Measurements from ENCODE around the gene LTO1. TPM values are rescaled to one million over a fixed set of nuclear protein-coding genes. Genes with fewer than 3 reads are reported as not detected.
"Not testable (repeated sequence)": the region's sequence is repeated elsewhere in the genome, so short reads cannot be mapped to it uniquely, and the experiment has no call there.

Gene LTO1
- total RNA-seq, 2 donors from 2014 or later = 23.2 to 32.2 TPM

DNA sequence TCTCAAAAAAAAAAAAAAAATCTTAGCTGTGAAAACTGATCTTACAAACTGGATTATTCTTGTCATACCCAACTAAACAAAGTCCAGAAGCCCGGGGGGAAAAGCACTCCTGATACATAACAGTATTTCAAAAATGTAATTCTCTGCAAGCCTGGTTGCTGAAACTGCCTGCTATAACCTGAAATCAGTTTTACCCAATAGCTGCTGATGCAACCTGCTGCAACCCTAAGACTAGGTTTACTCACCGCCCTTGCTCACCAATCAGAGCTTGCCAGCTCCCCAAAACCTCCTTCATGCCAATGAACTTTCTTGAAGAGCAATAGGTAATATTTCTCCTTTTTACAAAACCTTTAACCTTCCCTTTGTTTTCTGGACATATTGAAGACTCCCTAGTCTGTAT lies 16.3 kb upstream of the LTO1 start:
- WGBS, 2 experiments (ENCODE audit: insufficient coverage in 1 of 2, insufficient read length in 1 of 2) = 97 to 100% methylated on average over 2 of the region's 2 CpGs
- H3K4me1 Mint-ChIP-seq = peaks cover 5% of the 10 kb centered on the region
- H3K4me3 Mint-ChIP-seq = no peak overlapping the region
- Histone ChIP-seq H3K9me3 (ENCODE audit: control insufficient read depth, low read length) (no peaks in the 10 kb centered on the region), H3K4me1 (ENCODE audit: control insufficient read depth, insufficient read depth, low read length) (no peaks in the 10 kb centered on the region), H3K27me3 (ENCODE audit: control insufficient read depth, insufficient read depth, low read length, poor library complexity, severe bottlenecking) (no peaks in the 10 kb centered on the region), H3K9ac (ENCODE audit: extremely low read depth, low read length, poor library complexity, severe bottlenecking) (no peak overlapping the region), H3K4me3 (ENCODE audit: low read length) (no peak overlapping the region), H3K27ac (ENCODE audit: low read depth, low read length) (no peak overlapping the region), H3K36me3 (ENCODE audit: control insufficient read depth, insufficient read depth, low read length) (no peaks in the 10 kb centered on the region)
- no peaks in the 10 kb centered on the region for H3K36me3 Mint-ChIP-seq (ENCODE audit: low read depth)
- H3K9me3 Mint-ChIP-seq = peaks cover 5% of the 10 kb centered on the region
- H3K27me3 Mint-ChIP-seq (ENCODE audit: insufficient read depth) = peaks cover 1% of the 10 kb centered on the region
- no peak for DNase-seq
- TF ChIP-seq, protein P1, sequence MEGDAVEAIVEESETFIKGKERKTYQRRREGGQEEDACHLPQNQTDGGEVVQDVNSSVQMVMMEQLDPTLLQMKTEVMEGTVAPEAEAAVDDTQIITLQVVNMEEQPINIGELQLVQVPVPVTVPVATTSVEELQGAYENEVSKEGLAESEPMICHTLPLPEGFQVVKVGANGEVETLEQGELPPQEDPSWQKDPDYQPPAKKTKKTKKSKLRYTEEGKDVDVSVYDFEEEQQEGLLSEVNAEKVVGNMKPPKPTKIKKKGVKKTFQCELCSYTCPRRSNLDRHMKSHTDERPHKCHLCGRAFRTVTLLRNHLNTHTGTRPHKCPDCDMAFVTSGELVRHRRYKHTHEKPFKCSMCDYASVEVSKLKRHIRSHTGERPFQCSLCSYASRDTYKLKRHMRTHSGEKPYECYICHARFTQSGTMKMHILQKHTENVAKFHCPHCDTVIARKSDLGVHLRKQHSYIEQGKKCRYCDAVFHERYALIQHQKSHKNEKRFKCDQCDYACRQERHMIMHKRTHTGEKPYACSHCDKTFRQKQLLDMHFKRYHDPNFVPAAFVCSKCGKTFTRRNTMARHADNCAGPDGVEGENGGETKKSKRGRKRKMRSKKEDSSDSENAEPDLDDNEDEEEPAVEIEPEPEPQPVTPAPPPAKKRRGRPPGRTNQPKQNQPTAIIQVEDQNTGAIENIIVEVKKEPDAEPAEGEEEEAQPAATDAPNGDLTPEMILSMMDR (conservative IDR thresholded peaks at IDR 0.05) = no peak
- no peak overlapping the region for H3K27ac Mint-ChIP-seq

DNA sequence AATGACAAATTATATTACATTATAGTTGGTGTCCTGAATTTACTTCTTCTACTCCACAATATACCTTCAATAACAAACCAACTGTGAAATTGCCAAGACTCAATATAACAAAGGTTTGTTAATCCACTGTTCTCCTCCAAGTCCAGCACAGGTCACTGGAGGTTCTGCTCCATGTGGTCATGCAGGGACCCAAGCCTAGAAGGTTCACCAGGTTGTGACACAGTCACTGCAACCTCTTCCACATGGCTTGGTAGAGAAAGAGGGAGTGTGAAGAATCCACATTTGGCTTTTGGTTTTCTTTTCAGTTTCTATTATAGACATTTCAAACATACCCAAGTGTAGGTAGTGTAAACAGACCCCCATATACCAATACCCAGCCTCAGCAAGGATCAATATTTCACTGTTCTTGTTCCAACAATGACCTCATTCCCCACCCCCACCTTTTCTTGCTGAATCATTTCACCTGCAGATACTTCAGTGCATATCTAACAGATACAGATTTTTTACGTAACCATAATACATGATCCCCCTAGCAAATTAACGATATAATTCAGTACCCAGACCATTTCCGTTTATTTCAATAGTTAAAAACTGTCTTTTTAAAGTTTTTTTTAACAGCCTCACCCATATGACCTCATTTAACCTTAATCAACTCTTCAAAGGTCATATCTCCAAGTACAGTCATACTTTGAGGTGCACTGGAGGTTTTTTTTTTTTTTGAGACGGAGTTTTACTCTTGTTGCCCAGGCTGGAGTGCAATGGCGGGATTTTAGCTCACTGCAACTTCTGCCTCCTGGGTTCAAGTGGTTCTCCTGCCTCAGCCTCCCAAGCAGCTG lies 14.5 kb upstream of the LTO1 start:
- no peak overlapping the region for H3K27ac Mint-ChIP-seq
- peaks cover 8% of the 10 kb centered on the region for H3K27me3 ChIP-seq (ENCODE audit: control insufficient read depth, insufficient read depth, low read length, poor library complexity, severe bottlenecking)
- peaks cover 5% of the 10 kb centered on the region for H3K4me1 Mint-ChIP-seq
- H3K9me3 Mint-ChIP-seq = peaks cover 5% of the 10 kb centered on the region
- 96% methylated on average over 3 to 5 of the region's 5 CpGs for WGBS, 2 experiments (ENCODE audit: insufficient coverage in 1 of 2, insufficient read length in 1 of 2)
- no peak overlapping the region for H3K9ac ChIP-seq (ENCODE audit: extremely low read depth, low read length, poor library complexity, severe bottlenecking)
- H3K9me3 ChIP-seq (ENCODE audit: control insufficient read depth, low read length) = no peaks in the 10 kb centered on the region
- H3K36me3 Mint-ChIP-seq (ENCODE audit: low read depth) = no peaks in the 10 kb centered on the region
- H3K27me3 Mint-ChIP-seq (ENCODE audit: insufficient read depth) = peaks cover 10% of the 10 kb centered on the region
- DNase-seq = no peak
- H3K4me3 Mint-ChIP-seq = no peak overlapping the region
- H3K4me1 ChIP-seq (ENCODE audit: control insufficient read depth, insufficient read depth, low read length) = no peaks in the 10 kb centered on the region
- no peak overlapping the region for H3K4me3 ChIP-seq (ENCODE audit: low read length)
- no peaks in the 10 kb centered on the region for H3K36me3 ChIP-seq (ENCODE audit: control insufficient read depth, insufficient read depth, low read length)
- H3K27ac ChIP-seq (ENCODE audit: low read depth, low read length) = no peak overlapping the region
- TF ChIP-seq, protein P1 (conservative IDR thresholded peaks at IDR 0.05) = no peak

DNA sequence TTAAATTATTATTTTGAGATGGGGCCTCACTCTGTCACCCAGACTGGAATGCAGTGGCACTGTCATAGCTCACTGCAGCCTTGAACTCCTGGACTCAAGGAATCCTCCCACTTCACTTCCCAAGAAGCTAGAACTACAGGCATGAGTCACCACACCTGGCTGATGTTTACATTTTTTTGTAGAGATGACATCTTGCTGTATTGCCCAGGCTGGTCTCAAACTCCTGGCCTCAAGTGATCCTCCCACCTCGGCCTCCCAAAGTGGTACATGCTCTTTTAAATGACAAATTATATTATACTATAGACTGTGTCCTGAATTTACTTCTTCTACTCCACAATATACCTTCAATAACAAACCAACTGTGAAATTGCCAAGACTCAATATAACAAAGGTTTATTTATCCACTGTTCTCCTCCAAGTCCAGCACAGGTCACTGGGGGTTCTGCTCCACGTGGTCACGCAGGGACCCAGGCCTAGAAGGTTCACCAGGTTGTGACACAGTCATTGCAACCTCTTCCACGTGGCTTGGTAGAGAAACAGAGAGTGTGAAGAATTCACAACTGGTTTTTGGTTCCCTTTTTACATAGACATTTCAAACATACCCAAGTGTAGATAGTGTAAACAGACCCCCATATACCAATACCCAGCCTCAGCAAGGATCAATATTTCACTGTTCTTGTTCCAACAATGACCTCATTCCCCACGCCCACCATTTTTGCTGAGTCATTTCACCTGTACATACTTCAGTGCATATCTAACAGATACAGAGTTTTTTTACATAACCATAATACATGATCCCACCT lies 13.0 kb upstream of the LTO1 start:
- not testable (repeated sequence) for H3K27ac Mint-ChIP-seq; H3K9ac ChIP-seq (ENCODE audit: extremely low read depth, low read length, poor library complexity, severe bottlenecking); H3K9me3 ChIP-seq (ENCODE audit: control insufficient read depth, low read length); H3K4me3 ChIP-seq (ENCODE audit: low read length); H3K4me1 ChIP-seq (ENCODE audit: control insufficient read depth, insufficient read depth, low read length); DNase-seq; H3K9me3 Mint-ChIP-seq; H3K36me3 Mint-ChIP-seq (ENCODE audit: low read depth); H3K27me3 ChIP-seq (ENCODE audit: control insufficient read depth, insufficient read depth, low read length, poor library complexity, severe bottlenecking); H3K27ac ChIP-seq (ENCODE audit: low read depth, low read length); H3K4me3 Mint-ChIP-seq; H3K36me3 ChIP-seq (ENCODE audit: control insufficient read depth, insufficient read depth, low read length); H3K4me1 Mint-ChIP-seq
- peaks cover 12% of the 10 kb centered on the region for H3K27me3 Mint-ChIP-seq (ENCODE audit: insufficient read depth)
- WGBS, 2 experiments (ENCODE audit: insufficient coverage in 1 of 2, insufficient read length in 1 of 2) = 67 to 86% methylated on average over 1 to 5 of the region's 5 CpGs
